ENCODE data around the gene RARRES2.
"Not testable (repeated sequence)": the region's sequence is repeated elsewhere in the genome, so short reads cannot be mapped to it uniquely, and the experiment has no call there.

DNA sequence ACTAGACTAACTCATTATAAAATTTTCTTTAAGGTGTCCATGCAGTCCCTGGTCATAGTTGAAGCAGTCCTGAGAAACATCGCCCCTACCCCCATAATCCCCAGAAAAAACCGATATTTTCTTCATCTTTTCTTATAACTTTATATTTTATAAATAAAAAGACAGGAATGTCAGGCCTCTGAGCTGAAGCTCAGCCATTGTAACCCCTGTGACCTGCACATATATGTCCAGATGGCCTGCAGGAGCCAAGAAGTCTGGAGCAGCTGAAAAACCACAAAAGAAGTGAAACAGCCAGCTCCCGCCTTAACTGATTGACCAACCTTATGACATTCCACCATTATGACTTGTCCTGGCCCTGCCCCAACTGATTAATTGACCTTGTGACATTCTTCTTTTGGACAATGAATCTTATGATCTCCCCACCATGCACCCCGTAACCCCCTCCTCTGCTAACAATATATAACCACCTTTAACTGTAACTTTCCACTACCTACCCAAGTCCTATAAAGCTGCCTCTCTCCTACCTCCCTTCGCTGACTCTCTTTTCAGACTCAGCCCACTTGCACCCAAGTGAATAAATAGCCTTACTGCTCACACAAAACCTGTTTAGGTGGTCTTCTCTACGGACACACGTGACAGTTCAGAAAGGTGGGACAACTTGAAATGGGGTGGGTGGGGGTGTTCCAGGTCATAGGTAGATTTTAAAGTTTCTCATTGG lies 28.6 kb downstream of the RARRES2 start:
- not testable (repeated sequence) for TF ChIP-seq POLR2A (IDR thresholded peaks at IDR 0.05; ENCODE audit: low read length); GATA1 (IDR thresholded peaks at IDR 0.05; ENCODE audit: low read depth, low read length)

All from erythroblast (primary cell).